ACHN (cell line): Measurements from ENCODE around the gene NDFIP2.
"Not testable (repeated sequence)": the region's sequence is repeated elsewhere in the genome, so short reads cannot be mapped to it uniquely, and the experiment has no call there.

Source experiments
- DNase-seq: peaks from one replicate; pipeline ENCODE4 v3.0.0-alpha.2; 2015
- in situ Hi-C: cut with HindIII; loops from 2 replicates; pipeline ENCODE4 v1.10.0; 2017; ENCODE audit warnings: low sequenced_read_pairs, low pct_ligation_motif_present, low pct_unique_long_range_greater_than_20kb

The NDFIP2 gene

GRCh38 chr13:79549355-79550106, 68.6 kb downstream of the NDFIP2 start:
- no peak for DNase-seq

DNA sequence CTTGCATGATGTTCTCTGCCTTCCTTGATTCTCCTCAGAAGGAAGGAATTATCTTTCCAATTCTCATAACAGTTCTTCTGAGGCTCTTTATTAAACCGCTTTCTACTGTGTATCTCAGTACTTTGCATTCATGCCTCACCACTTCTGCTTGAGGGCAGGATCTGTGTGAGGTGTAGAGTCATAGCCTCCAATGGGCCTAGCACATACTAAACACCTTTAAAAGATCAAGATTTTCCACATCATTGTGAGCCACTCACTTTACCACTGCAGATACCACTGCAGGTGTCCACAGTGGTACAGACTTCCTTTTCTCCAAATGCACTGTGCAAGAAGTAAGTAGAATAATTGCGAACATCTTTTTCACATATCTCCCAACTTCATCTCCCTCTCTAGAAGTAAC, 76.7 kb downstream of the NDFIP2 start:
- no peak for DNase-seq

More at GRCh38 chr13:79549355-79550106, 68.6 kb downstream of the NDFIP2 start:
- in situ Hi-C loops, result loop anchor here (25.0 kb wide), 1 partner anchor 112 kb away; no protein-coding TSS in a partner anchor

GRCh38 chr13:79560954-79561353, 80.0 kb downstream of the NDFIP2 start:
- no peak for DNase-seq
- in situ Hi-C loops, result no loop called here

More for the DNA sequence above, 76.7 kb downstream of the NDFIP2 start:
- in situ Hi-C loops, result no loop called here

DNA sequence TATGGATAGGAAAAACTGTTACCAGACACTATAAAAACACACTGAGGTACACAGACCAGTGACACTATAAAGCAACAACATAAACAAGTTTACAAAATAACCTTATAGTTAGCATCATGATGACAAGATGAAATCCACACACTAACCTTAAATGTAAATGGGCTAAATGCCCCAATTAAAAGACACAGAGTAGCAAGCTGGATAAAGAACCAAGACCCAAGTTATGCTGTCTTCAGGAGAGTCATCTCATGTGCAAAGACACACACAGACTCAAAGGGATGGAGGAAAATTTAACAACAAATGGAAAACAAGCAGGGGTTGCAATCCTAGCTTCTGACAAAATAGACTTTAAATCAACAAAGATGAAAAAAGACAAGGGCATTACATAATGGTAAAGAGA, 81.6 kb downstream of the NDFIP2 start:
- in situ Hi-C loops, result no loop called here
- DNase-seq, result no peak

DNA sequence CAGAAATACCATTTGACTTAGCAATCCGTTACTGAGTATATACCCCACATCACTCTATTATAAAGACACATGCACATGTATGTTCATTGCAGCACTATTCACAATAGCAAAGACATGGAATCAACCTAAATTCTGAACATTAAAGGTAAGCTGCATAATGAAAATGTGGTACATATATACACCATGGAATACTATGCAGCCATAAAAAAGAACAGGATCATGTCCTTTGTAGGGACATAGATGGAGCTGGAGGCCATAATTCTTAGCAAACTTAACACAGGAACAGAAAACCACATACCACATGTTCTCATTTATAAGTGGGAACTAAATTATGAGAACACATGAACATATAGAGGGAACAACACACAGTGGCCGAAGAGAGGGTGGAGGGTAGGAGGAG, 85.2 kb downstream of the NDFIP2 start:
- in situ Hi-C loops, result no loop called here
- DNase-seq, result no peak

- no peak for DNase-seq
- in situ Hi-C loops, result no loop called here
Measured at GRCh38 chr13:79571147-79571546, 90.2 kb downstream of the NDFIP2 start.

DNA sequence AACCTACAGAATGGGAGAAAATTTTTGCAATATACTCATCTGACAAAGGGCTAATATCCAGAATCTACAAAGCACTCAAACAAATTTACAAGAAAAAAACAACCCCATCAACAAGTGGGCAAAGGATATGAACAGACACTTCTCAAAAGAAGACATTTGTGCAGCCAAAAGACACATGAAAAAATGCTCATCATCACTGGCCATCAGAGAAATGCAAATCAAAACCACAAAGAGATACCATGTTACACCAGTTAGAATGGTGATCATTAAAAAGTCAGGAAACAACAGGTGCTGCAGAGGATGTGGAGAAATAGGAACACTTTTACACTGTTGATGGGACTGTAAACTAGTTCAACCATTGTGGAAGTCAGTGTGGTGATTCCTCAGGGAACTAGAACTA, 92.9 kb downstream of the NDFIP2 start:
- DNase-seq, in situ Hi-C loops: not testable (repeated sequence)

DNA sequence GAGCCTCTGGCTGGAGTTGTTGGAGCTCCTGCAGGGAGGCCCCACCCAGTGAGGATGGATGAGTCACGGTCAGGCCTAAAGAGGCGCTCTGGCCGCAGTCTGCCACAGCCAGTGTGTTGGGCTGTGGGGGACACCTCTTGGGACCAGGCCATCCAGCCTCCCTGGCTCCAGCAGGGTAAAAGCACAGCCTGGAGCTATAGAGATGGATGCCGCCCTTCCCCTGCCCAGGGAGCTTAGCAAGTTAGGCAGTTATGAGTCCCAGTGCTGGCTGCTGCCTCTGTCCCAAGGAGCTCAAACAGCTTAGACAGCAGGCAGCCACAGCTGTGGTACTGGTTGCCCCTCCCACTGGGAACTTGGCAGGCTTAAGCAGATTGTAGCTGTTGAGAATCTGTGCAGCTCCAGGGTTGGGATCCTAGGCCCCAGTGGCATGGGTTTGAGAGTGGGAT, 100.9 kb downstream of the NDFIP2 start:
- DNase-seq, result no peak
- in situ Hi-C loops, result no loop called here

DNA sequence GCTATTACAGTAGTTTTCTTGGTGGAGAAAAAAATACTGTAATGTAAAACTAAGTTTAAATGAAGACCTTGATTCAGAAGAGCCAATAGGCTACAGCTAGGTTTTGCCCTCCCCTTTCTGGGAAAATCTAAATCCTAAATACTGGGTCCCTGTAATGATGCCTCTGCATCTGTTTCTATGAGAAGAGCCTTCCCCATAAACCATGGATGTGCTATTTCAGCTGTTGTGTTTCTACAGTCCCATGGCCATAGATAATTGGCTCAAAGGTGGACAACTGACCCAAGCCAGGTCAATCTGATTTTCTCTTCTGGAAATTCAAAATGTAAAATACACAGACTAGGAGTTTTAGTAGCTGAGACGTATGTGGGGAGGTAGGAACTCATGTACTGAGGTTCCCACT, 101.9 kb downstream of the NDFIP2 start:
- in situ Hi-C loops, result no loop called here
- DNase-seq, result no peak

DNA sequence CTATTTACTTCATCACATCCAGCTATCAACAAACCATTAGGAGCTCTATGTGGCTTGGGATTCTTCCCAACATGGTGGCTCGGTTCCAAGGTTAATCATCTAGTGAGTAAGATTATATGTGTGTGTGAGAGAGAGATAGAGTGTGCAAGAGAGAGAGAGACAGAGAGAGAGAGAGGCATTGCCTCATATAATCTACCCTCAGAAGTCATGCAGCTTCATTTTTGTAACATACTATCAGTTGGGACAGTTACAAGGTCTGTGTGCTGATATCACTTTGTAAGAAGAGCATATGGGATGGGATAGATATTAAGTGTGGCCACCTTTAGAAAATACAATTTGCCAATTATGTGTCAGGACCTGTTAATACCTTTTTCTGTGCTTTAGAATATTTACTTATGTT, 104.1 kb downstream of the NDFIP2 start:
- in situ Hi-C loops, result no loop called here
- DNase-seq, result no peak

- in situ Hi-C loops, result no loop called here
- DNase-seq, result no peak
Measured at GRCh38 chr13:79589603-79590393, 108.8 kb downstream of the NDFIP2 start.

- no peak for DNase-seq
- in situ Hi-C loops, result no loop called here
Measured at GRCh38 chr13:79590394-79590676, 109.4 kb downstream of the NDFIP2 start.

DNA sequence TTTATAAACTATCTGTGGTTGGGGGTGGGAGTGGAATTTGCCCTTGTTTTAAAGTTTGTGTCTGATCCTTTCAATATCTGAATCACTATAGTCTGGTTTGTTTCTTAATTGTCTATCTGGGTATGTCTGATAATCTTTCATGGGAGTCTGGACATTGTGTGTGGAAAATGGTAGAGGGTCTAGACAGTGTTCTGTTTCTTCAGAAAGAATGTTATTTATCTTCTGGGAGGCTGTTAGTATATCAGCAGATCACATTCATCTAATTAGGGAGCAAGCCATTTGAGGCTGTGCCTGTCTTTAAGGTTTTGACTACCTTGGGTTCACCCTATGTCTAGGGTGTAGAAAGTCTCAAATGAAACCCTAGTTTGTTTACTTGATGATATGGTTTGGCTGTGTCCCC, 110.5 kb downstream of the NDFIP2 start:
- DNase-seq, result no peak
- in situ Hi-C loops, result no loop called here

DNA sequence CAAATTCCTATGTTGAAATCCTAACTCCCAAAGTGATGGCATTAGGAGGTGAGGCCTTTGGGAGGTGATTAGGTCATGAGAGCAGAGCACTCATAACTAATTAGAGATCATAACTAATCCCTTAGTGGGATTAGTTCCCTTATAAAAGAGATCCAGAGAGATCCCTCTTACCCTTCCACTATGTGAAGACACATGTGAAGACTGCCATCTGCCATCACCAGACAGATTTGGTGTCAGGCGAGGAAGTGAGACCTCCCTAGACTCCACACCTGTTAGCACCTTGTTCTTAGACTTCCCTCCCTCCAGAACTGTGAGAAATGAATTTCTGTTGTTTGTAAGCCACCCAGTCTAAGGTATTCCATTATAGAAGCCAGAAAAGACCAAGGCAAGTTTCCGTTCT, 112.2 kb downstream of the NDFIP2 start:
- DNase-seq, result no peak
- in situ Hi-C loops, result no loop called here

- in situ Hi-C loops, result no loop called here
- no peak for DNase-seq
Measured at GRCh38 chr13:79593641-79594275, 112.8 kb downstream of the NDFIP2 start.

DNA sequence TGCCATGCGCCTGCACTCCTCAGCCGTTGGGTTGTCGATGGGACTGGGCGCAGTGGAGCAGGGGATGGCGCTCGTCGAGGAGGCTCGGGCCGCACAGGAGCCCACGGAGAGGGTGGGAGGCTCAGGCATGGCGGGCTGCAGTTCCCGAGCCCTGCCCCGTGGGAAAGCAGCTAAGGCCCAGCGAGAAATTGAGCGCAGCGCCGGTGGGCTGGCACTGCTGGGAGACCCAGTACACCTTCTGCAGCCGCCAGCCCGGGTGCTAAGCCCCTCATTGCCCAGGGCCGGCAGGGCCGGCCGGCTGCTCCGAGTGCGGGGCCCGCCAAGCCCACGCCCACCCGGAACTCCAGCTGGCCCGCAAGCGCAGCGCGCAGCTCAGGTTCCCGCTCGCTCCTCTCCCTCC, 119.2 kb downstream of the NDFIP2 start:
- DNase-seq, in situ Hi-C loops: not testable (repeated sequence)

GRCh38 chr13:79602936-79603335, 122.0 kb downstream of the NDFIP2 start:
- no peak for DNase-seq
- in situ Hi-C loops, result no loop called here

DNA sequence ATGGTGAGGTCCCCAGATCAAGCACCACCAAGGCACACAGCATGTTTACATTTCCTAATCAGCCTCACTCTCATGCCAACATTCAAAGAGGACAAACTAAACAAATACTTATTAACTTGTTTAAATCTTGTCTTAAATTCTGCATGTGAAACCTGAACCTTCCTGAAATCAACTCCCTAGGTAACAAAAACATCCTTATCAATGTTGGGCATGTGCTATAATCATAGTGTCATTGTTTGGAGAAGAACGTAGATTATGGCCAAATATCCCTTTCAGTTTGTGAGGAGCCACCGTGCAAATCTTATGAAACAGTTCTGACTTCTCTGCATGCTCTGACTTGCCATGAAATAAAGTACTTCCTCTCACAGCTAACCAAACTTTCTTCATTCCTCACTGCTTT, 123.8 kb downstream of the NDFIP2 start:
- in situ Hi-C loops, result no loop called here
- no peak for DNase-seq
